Upper lobe of right lung (tissue), 1 donor: Measurements from ENCODE around the gene LDAH. TPM values are rescaled to one million over a fixed set of nuclear protein-coding genes. Genes with fewer than 3 reads are reported as not detected.

Source experiments
- ATAC-seq: fragments of 200-7000 bp; cut with Tn5 transposase; one replicate; pipeline ENCODE4 v1.9.1; 2020; ENCODE audit warnings: mild to moderate bottlenecking, moderate library complexity
- DNase-seq: peaks from one replicate; pipeline ENCODE4 v3.0.0-alpha.2; 2020
- H3K27ac ChIP-seq: fragments of 200-600 bp; one replicate; pipeline ENCODE4 v1.8.0; 2022
- H3K27me3 ChIP-seq: fragments of 200-600 bp; one replicate; pipeline ENCODE4 v1.8.0; 2022; ENCODE audit warnings: mild to moderate bottlenecking
- H3K36me3 ChIP-seq: fragments of 200-600 bp; one replicate; pipeline ENCODE4 v1.8.0; 2022
- H3K4me1 ChIP-seq: fragments of 200-600 bp; one replicate; pipeline ENCODE4 v1.8.0; 2022
- H3K4me3 ChIP-seq: fragments of 200-600 bp; one replicate; pipeline ENCODE4 v1.8.0; 2022; ENCODE audit warnings: mild to moderate bottlenecking
- H3K9me3 ChIP-seq: fragments of 200-600 bp; one replicate; pipeline ENCODE4 v1.8.0; 2022
- CTCF ChIP-seq: fragments of 200-600 bp; IDR thresholded peaks from one replicate; pipeline ENCODE4 v1.8.0; 2022; ENCODE audit warnings: antibody characterized with exemption
- intact Hi-C: fragments of 100-400 bp; cut with DNase I; formaldehyde crosslinking; loops from one replicate; pipeline ENCODE4 v1.11.0; 2022
- total RNA-seq: library from RNA; stranded (reverse); fragmentation: NEBNext Ultra II Directional; extraction: Animal tissue kit (Norgen Biotek cat#: 25700); gene quantifications from one replicate; pipeline ENCODE4 v1.2.1, GENCODE V29; 2021
- donor health status: DM: no; HTN: yes; CAD: no; lungs with severe emphysema.

LDAH gene
- total RNA-seq, 1 donor from 2014 or later, result 17.9 TPM

- Histone ChIP-seq H3K4me1 (peaks cover 5% of the 10 kb centered on the region), H3K9me3 (no peaks in the 10 kb centered on the region), H3K4me3 (no peak overlapping the region), H3K36me3 (no peaks in the 10 kb centered on the region), H3K27me3 (peaks cover 14% of the 10 kb centered on the region), H3K27ac (no peak overlapping the region)
- intact Hi-C loops, result no loop called here
- no peak for ATAC-seq
- no peak for DNase-seq
- TF ChIP-seq CTCF, result no peak
Observed at GRCh38 chr2:20678086-20678395, 144.9 kb downstream of the LDAH start.

DNA sequence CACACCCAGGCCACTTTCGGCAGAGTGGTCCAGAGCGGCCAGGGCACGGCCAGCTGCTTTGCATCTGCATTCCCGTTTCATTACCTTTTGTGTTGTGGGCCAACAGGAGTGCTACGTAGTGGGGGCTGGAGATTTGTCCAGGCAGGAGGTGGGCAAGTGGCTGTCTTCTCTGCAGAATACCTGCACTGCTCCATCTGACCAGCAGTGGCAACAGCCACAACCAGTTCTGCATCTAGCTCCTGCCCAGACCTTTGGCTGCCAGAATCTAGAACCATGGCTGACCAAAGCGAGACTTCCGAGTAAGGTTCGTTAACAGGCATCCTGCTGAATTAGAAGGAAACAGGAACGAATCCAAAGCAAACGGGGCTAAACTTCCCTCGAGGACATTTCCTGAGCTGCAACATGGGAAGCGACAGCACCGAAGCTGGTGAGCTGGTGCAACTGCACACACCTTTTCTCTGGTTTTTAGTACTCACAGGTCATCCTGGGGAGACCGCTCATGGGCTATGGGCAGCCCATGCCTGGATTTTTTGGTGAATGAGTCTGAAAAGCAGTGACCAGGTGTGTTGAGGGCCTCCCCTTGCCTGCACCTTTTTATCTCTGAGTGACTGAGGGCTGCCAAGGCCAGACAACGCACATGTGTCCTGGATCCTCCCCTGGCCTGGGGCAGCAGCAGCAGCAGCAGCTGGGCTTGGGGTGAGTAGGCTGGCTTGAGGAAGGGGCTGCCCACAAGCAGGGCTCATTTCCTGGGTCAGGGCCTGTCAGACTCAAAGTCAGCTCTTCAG lies 145.4 kb downstream of the LDAH start:
- H3K36me3 ChIP-seq, result no peaks in the 10 kb centered on the region
- H3K4me1 ChIP-seq, result peaks cover 5% of the 10 kb centered on the region
- intact Hi-C loops, result no loop called here
- H3K27ac ChIP-seq, result no peak overlapping the region
- ATAC-seq (no peak), DNase-seq (no peak)
- no peak overlapping the region for H3K4me3 ChIP-seq
- TF ChIP-seq CTCF, result no peak
- peaks cover 20% of the 10 kb centered on the region for H3K27me3 ChIP-seq
- H3K9me3 ChIP-seq, result no peaks in the 10 kb centered on the region

- H3K27ac ChIP-seq, result no peak overlapping the region
- no peaks in the 10 kb centered on the region for H3K9me3 ChIP-seq
- no peak for DNase-seq
Observed at GRCh38 chr2:20676353-20677215, 146.3 kb downstream of the LDAH start.

GRCh38 chr2:20675701-20676352 lies 147.1 kb downstream of the LDAH start:
- Histone ChIP-seq H3K27ac (no peak overlapping the region), H3K36me3 (no peaks in the 10 kb centered on the region), H3K9me3 (no peaks in the 10 kb centered on the region), H3K4me3 (no peak overlapping the region), H3K4me1 (peaks cover 5% of the 10 kb centered on the region), H3K27me3 (peaks cover 36% of the 10 kb centered on the region)
- DNase-seq (no peak), ATAC-seq (peak; percentile 69)
- intact Hi-C loops, result no loop called here
- no peak for TF ChIP-seq CTCF

More at GRCh38 chr2:20676353-20677215, 146.3 kb downstream of the LDAH start:
- TF ChIP-seq CTCF, result no peak
- ATAC-seq, result no peak
- intact Hi-C loops, result no loop called here
- H3K4me3 ChIP-seq, result no peak overlapping the region
- peaks cover 5% of the 10 kb centered on the region for H3K4me1 ChIP-seq
- H3K27me3 ChIP-seq, result peaks cover 29% of the 10 kb centered on the region
- H3K36me3 ChIP-seq, result no peaks in the 10 kb centered on the region

- H3K4me3 ChIP-seq, result no peak overlapping the region
- ATAC-seq, result peak; percentile 17
- no peak for DNase-seq
- intact Hi-C loops, result no loop called here
- peaks cover 5% of the 10 kb centered on the region for H3K4me1 ChIP-seq
- H3K27ac ChIP-seq, result no peak overlapping the region
- no peaks in the 10 kb centered on the region for H3K9me3 ChIP-seq
- no peak for TF ChIP-seq CTCF
- peaks cover 43% of the 10 kb centered on the region for H3K27me3 ChIP-seq
- H3K36me3 ChIP-seq, result no peaks in the 10 kb centered on the region
Observed at GRCh38 chr2:20674974-20675679, 147.8 kb downstream of the LDAH start.
